ENCODE measurements around the gene S100A14.

- TF ChIP-seq REST (IDR thresholded peaks at IDR 0.05): no peak
- no peak for TF ChIP-seq USF2 (IDR thresholded peaks at IDR 0.05)
- no peak for TF ChIP-seq MAFK (IDR thresholded peaks at IDR 0.05; ENCODE audit: partially characterized antibody)
- peak; percentile 53; the same call in 1 of the 2 replicates for TF ChIP-seq FOSL2 (IDR thresholded peaks at IDR 0.05)
- peak; percentile 91 for TF ChIP-seq FOSL2 (CRISPR knock-in tag; IDR thresholded peaks at IDR 0.05)
- TF ChIP-seq SMC3 (IDR thresholded peaks at IDR 0.05): no peak
- TF ChIP-seq CTCF (IDR thresholded peaks at IDR 0.05): no peak
Observed at GRCh38 chr1:153565529-153566374, 50.4 kb downstream of the S100A14 start, which contains the start of gene S100A2.

All from A549 (cell line).